Mucosa of gallbladder (tissue), 1 donor: ENCODE results near the gene NPEPPS. TPM values are rescaled to one million over a fixed set of nuclear protein-coding genes. Genes with fewer than 3 reads are reported as not detected.
A peak's percentile ranks its signal among the peaks of the same experiment; 100 is the strongest.

ENCODE experiments used
- DNase-seq: peaks from one replicate; pipeline ENCODE4 v3.0.0-alpha.2; 2020; ENCODE audit warnings: low spot score
- total RNA-seq: library from RNA; stranded (reverse); gene quantifications from one replicate; pipeline ENCODE4 v1.2.1, GENCODE V29; 2021
- donor health status: DM: no; HTN: no; CAD: no.

Gene NPEPPS
- total RNA-seq, 1 donor from 2014 or later, result 117 TPM

- DNase-seq, result no peak
These were observed 97.2 kb downstream of the NPEPPS start for GRCh38 chr17:47628014-47628566.

GRCh38 chr17:47629826-47630225 lies 98.9 kb downstream of the NPEPPS start:
- DNase-seq, result no peak

DNA sequence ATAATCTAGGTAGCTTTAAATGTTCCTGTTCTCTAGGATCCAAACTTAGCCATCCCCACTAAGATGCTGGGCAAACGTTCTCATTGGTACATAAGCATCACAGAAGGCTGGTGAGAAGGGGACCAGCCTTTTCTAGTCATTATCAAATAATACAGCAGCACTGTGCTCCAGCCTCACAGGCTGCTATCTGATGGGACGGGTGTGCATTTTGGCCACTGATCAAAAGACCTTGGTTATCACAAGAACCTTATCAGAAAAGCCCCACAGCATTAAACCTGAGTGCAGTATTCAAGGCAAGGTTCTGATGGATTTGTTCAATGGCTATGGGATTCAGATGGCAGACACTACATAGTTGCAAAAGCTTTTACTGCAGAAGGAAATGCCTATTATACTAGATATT lies 99.7 kb downstream of the NPEPPS start:
- no peak for DNase-seq

DNA sequence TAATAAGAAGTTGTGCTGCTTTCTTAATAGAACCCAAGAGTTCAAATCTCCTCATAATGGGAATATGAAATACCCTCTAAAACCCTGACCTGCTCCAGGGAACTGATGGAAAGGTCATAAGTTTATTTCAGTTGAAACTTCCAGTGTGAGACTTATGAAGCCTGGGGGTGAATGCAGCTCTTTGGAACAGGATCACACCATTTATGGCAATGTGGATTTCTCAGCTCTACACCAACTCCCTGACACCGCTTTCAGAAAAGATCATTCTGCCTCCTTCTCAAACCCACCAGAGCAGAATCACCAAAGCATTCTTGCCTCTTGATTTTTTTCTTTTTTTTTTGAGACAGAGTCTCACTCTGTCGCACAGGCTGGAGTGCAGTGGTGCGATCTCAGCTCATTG lies 102.1 kb downstream of the NPEPPS start:
- no peak for DNase-seq

DNA sequence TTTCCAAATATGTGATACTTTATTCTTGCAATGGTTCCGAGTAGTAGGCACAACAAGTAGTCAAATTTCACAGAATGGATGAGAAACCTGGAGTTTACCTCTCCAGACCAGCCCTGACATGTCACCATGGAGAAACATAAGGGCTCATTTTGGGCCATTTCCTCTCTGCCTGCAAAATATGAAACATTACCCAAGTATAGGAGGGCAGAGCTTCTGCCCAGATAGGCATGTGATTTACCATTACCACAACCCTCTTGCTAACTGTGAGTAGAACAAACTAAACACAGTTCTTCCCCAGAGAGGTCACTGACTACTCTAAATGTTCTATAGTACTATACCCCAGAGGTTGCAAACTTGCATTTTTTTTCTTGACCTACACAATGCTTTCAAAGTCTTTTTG lies 103.1 kb downstream of the NPEPPS start:
- DNase-seq, result no peak

DNA sequence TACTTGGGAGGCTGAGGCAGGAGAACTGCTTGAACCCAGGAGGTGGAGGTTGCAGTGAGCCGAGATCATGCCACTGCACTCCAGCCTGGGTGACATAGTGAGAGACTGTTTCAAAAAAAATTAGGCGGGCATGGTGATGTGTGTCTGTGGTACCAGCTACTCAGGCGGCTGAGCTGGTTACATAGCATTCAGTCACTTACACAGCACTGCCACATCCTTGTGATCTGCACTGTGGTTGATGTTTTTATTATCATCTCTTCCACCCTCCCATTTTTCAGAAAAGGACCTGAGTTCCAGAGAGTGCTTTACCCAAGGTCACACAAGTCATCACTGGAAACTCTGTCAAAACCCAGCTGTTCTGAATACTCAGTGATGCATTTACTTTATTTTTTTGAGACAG lies 104.0 kb downstream of the NPEPPS start:
- DNase-seq, result no peak

DNA sequence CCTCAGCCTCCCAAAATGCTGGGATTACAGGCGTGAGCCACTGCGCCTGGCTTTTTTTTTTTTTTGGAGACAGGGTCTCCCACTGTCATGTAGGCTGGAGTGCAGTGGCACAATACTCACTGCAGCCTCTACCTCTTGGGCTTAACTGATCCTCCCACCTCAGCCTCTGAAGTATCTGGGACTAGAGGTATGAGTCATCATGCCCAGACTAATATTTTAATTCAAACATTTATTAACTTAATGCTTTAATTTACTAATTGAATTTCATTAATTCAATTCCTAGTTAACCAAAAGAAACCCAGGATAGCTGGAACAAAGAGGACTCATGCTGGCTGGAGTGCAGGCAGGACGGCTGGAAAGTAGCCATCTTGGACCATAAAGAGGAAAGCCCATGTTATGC lies 104.8 kb downstream of the NPEPPS start:
- DNase-seq, result no peak

DNA sequence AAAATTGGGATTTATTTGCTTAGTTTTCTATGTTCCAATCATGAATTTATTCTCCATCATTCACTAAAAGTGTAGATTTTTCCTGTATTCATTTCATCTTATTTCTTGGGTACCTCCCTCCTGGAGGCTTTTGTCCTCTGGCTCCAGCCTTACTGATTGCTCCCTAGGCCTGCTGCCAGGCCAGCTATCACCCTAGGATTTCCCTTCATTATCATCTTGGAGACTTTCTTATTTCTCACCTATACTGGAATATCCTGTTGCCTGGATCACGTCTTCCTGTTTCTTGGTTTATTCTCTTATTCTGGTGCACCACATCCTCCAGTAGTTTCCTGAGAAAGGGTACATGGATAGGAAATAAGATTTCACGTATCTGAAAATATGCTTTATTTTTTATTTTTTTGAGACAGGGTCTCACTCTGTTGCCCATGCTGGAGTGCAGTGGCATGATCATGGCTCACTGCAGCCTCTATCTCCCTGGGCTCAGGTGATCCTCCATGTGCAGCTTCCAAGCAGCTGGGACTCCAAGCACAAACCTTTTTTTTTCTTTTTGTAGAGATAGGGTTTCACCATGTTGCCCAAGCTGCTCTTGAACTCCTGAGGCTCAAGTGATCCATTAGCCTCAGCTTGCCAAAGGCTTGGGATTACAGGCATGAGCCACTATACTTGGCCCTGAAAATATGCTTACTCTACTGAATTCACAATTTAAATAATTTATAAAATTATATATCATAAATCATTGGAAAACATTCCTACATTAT lies 105.5 kb downstream of the NPEPPS start:
- no peak for DNase-seq

- no peak for DNase-seq
These were observed 108.0 kb downstream of the NPEPPS start for GRCh38 chr17:47638903-47639302.

DNA sequence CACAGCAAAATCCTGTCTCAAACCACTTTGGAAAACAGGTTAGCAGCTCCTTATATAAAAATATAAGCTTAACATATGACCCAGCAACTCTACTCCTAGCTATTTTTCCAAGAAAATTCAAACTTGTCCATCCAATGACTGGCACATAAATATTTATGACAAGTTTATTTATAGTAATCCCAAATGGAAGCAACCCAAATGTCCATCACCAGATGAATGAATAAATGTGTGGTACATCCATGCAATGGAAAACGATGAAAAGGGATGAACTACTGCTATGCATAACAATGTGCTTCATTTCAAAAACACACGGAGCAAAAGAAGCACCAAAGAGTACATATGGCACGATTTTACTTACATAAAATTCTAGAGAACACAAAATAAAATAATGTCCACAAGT lies 109.2 kb downstream of the NPEPPS start:
- no peak for DNase-seq

GRCh38 chr17:47641202-47641601 lies 110.3 kb downstream of the NPEPPS start:
- no peak for DNase-seq

DNA sequence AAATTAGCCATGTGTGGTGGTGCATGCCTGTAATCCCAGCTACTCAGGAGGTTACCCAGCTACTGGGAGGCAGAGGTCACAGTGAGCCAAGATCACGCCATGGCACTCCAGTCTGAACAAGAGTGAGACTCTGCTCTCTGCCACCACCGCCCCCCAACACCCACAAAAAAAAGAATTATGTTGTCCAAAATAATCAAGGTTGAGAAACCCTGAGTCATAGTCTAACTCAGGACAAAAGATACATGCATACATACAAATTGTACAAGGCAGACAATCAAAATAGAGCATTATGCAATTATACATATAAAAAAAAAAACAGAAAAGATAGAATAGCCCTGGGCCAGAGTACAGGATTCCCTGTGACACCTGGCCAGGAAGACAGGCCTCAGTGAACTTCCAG lies 112.2 kb downstream of the NPEPPS start:
- DNase-seq, result no peak

- DNase-seq, result no peak
These were observed 113.4 kb downstream of the NPEPPS start for GRCh38 chr17:47644324-47644723.

DNA sequence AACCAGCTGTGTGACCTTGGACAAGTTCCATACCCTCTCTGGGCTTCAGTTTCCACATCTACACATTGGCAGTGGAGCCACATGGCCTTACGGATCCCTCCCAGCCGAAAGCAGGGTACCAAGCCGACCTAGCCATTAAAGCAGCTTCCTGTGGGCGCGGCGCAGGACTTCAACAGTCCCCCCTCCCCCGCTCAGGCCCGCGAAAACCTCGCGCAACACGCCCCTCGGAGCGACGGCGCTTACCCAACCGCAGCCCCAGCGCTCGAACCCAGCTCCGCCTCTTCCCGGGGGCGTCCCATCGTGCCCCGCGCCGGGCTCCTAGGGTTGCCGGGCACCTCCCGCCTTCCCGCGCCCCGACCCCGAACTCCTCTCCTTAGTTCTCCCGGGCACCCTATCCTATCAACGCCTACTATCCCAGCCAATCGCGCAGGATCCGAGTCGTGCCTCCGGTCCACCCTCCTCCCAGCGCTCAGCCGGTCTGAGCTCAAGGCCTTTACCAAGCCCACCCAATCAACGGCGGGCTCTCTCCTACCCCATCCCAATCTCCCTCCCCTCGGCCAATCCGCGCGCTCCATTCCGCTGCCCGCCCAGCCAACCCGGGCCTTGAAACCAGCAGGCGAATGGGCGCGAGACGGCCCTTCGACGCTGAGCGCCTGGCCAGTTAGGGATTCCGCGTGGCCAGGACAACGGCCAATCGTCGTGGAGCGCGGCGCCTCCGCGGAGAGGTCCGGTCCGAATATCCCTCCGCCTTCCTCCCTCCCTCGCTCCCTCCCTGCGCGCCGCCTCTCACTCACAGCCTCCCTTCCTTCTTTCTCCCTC lies 118.5 kb downstream of the NPEPPS start, which contains the start of gene KPNB1:
Gene KPNB1 (plus strand): TSS at position 767 of the 819 bp plus-strand sequence. CDS start 326 bp downstream, outside the sequence.
- peak; percentile 100 for DNase-seq

GRCh38 chr17:47649972-47650524 lies 119.1 kb downstream of the NPEPPS start:
- DNase-seq, result no peak

DNA sequence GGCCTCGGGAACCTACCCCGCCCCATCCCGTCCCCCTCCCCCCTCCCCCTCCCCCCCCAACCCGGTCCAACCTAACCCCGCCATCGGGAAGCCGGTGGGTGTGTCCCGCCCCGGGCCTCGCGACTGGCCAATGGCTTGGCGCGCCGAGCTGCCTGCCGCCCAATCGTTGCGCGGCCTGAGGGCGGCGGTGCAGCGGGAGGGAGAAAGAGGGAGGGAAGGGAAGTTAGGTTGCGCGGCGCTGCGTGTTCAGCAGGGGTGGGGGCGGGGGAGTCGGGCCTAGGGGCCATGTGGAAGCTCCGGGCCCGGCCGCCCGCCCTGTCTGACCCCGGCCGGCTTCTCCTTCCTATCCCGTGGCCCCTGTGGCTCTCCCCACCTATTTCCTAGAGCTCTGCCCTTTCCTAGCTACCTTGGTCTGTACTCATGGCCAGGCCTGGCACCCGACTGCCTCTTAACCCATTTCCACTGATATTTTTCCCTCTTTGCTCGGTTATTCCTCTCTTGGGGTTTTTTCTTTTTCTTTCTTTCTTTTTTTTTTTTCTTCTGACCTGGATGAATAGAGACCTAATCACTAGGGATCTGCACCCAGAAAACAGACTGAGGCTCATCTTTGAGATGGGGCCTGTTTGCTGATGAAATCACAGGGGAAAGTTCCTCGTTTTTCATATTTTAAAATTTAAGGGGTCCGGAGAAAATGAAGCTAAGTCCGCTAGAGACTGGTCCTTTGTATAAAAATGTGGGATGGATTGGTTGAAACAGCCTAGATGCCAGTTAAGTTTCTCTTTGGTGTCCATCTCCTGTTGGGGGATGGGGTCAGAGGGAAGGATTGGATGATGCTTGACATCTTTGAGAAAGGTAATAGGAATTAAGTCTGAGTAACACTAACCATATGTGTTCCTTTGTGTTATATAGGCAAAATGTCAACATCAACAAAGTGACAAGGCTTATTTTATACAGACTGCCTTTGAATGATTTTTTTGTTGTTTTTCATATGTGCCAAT lies 119.9 kb downstream of the NPEPPS start:
- peak; percentile 95 for DNase-seq

DNA sequence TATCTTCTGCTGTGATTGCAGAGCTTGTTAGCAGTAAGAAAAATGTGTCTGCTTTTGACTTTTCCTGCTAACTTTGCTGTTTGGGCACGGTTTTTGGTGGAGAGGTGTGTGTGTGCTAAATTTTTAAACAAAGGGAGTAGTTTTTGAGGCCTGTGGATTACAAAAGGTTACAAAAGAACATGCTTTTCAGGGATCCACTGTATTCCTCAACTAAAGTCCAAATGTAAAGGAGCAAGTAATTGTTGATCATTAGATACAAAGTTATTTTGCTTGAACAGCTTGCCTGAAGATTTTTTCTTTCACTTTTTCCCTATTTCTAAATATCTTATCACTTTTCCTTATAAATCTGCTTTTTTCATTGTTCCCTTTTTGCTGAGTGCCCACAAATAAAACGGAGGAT lies 120.8 kb downstream of the NPEPPS start:
- DNase-seq, result no peak

GRCh38 chr17:47652570-47652969 lies 121.7 kb downstream of the NPEPPS start:
- DNase-seq, result no peak

GRCh38 chr17:47653442-47653841 lies 122.5 kb downstream of the NPEPPS start:
- no peak for DNase-seq

- no peak for DNase-seq
These were observed 124.1 kb downstream of the NPEPPS start for GRCh38 chr17:47654991-47655390.

DNA sequence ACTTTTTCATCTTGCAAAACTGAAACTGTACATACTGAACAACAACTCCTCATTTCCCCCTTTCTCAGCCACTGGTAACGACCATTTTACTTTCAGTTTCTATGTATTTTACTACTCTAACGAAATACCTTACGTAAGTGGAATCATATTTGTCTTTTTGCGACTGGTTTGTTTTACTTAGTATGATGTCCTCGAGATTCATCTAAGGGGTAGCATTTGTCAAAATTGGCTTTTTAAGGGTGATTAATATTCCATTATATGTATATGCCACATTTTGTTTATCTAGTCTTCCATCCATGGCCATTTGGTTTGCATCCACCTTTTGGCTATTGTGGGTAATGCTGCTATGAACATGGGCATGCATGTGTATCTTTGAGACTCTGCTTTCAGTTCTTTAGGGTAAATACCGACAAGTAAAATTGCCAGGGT lies 129.2 kb downstream of the NPEPPS start:
- no peak for DNase-seq
